HL-60 (cell line): ENCODE data around the gene TMEM154.
A peak's percentile ranks its signal among the peaks of the same experiment; 100 is the strongest.

ENCODE experiments used
- DNase-seq, 2 experiments: peaks; one replicate each; pipeline ENCODE4 v3.0.0-alpha.2; 2010 to 2020; ENCODE audit warnings: low read depth in 1 of 2, low spot score in 1 of 2
- H3K27ac ChIP-seq: fragments of 250-450 bp; sonication (Bioruptor Pico); replicated peaks from 2 replicates; pipeline ENCODE4 v1.5.1; 2020; ENCODE audit warnings: mild to moderate bottlenecking, moderate library complexity
- H3K27me3 ChIP-seq: fragments of 250-450 bp; sonication (Bioruptor Pico); 2 replicates; pipeline ENCODE4 v1.5.1; 2021; ENCODE audit warnings: mild to moderate bottlenecking, moderate library complexity; ENCODE audit not compliant: insufficient read depth, poor library complexity, severe bottlenecking
- H3K4me3 ChIP-seq: replicated peaks from 2 replicates; pipeline ENCODE4 v1.5.1; 2011; ENCODE audit warnings: mild to moderate bottlenecking, control low read depth, low read length; ENCODE audit not compliant: insufficient read depth
- CTCF ChIP-seq: IDR thresholded peaks from one replicate; pipeline ENCODE4 v1.5.1; 2011; ENCODE audit warnings: low read length, control low read depth, inconsistent platforms; ENCODE audit not compliant: insufficient read depth
- GABPA ChIP-seq: IDR thresholded peaks from 2 replicates; pipeline ENCODE4 v1.6.1; 2012; ENCODE audit warnings: low read depth
- POLR2AphosphoS5 ChIP-seq: IDR thresholded peaks from 2 replicates; pipeline ENCODE4 v1.6.1; 2012; ENCODE audit warnings: low read depth
- REST ChIP-seq: IDR thresholded peaks from 2 replicates; pipeline ENCODE4 v1.6.1; 2012; ENCODE audit warnings: low read depth; ENCODE audit not compliant: insufficient replicate concordance
- SPI1 ChIP-seq: IDR thresholded peaks from 2 replicates; pipeline ENCODE4 v1.6.1; 2012; ENCODE audit warnings: low read depth, mild to moderate bottlenecking, borderline replicate concordance

TMEM154 gene

GRCh38 chr4:152579107-152579764, 100.6 kb downstream of the TMEM154 start:
- DNase-seq: no peak

GRCh38 chr4:152578670-152579069, 101.1 kb downstream of the TMEM154 start:
- no peak for DNase-seq
- H3K27me3 ChIP-seq: peaks cover 9% of the 10 kb centered on the region
- H3K27ac ChIP-seq: no peak overlapping the region
- TF ChIP-seq GABPA: no peak
- H3K4me3 ChIP-seq: no peak overlapping the region

More at GRCh38 chr4:152579107-152579764, 100.6 kb downstream of the TMEM154 start:
- peaks cover 7% of the 10 kb centered on the region for H3K27me3 ChIP-seq
- no peak overlapping the region for H3K27ac ChIP-seq
- no peak for TF ChIP-seq GABPA
- no peak for TF ChIP-seq CTCF
- no peak for TF ChIP-seq POLR2AphosphoS5
- TF ChIP-seq REST: no peak
- TF ChIP-seq SPI1: no peak
- no peak overlapping the region for H3K4me3 ChIP-seq

GRCh38 chr4:152577708-152578396, 101.9 kb downstream of the TMEM154 start:
- H3K27me3 ChIP-seq: peaks cover 9% of the 10 kb centered on the region
- peak in 1 of 2 experiments; percentile 55 for DNase-seq
- no peak overlapping the region for H3K27ac ChIP-seq

More at GRCh38 chr4:152577708-152578396, 101.9 kb downstream of the TMEM154 start:
- H3K4me3 ChIP-seq: no peak overlapping the region
- TF ChIP-seq GABPA: no peak
- no peak for TF ChIP-seq POLR2AphosphoS5
- TF ChIP-seq CTCF: no peak
- no peak for TF ChIP-seq SPI1
- no peak for TF ChIP-seq REST
